Nephron (organoid): ENCODE measurements around the gene TYW5.

Experiments used
- H3K27ac Mint-ChIP-seq, 3 experiments: 2 replicates each; pipeline ENCODE4 v1.8.0; 2020; ENCODE audit warnings: mixed read lengths in 3 of 3, mild to moderate bottlenecking in 2 of 3, moderate library complexity in 1 of 3
- H3K27me3 Mint-ChIP-seq: 2 replicates; pipeline ENCODE4 v1.8.0; 2021; ENCODE audit warnings: low read depth, mild to moderate bottlenecking, moderate library complexity, mixed read lengths
- H3K36me3 Mint-ChIP-seq: 2 replicates; pipeline ENCODE4 v1.8.0; 2020; ENCODE audit warnings: low read depth, mixed read lengths
- H3K4me1 Mint-ChIP-seq: 2 replicates; pipeline ENCODE4 v1.8.0; 2020; ENCODE audit warnings: mixed read lengths
- H3K4me3 Mint-ChIP-seq, 3 experiments: 2 replicates each; pipeline ENCODE4 v1.8.0; 2020; ENCODE audit warnings: mild to moderate bottlenecking in 3 of 3, mixed read lengths in 3 of 3, moderate library complexity in 2 of 3
- H3K9me3 Mint-ChIP-seq: 2 replicates; pipeline ENCODE4 v1.8.0; 2020; ENCODE audit warnings: mixed read lengths
- CTCF ChIP-seq, 3 experiments: fragments of 200-600 bp; sonication (generic); IDR thresholded peaks; one replicate each; pipeline ENCODE4 v1.5.0; 2021; ENCODE audit warnings: antibody characterized with exemption in 3 of 3; ENCODE audit not compliant: unreplicated experiment in 3 of 3

The TYW5 gene

DNA sequence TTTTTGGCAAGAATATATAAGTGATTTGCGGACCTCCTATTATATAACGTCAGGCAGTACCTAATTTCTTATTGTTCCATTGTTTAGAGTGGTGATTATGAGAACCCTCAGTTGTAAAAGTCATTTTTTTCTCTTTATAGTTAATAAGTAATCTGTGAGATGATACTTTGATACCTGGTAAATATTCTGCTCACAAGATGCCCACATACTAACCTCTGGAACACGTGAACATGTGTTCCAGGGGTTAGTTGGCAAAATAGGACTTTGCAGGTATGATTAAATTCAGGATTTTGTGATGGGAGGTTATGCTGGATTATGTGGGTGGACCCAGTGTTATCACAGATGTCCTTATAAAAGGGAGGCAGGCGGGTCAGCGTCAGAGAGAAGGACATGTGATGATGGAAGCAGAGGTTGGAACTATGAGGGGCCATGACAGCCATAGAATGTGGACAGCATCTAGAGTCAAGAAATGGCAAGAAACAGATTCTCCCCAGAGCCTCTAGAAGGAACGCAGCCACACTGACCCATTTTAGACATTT, 16.9 kb upstream of the TYW5 start:
- H3K9me3 Mint-ChIP-seq: no peaks in the 10 kb centered on the region
- no peak overlapping the region for H3K4me3 Mint-ChIP-seq
- no peaks in the 10 kb centered on the region for H3K4me1 Mint-ChIP-seq

DNA sequence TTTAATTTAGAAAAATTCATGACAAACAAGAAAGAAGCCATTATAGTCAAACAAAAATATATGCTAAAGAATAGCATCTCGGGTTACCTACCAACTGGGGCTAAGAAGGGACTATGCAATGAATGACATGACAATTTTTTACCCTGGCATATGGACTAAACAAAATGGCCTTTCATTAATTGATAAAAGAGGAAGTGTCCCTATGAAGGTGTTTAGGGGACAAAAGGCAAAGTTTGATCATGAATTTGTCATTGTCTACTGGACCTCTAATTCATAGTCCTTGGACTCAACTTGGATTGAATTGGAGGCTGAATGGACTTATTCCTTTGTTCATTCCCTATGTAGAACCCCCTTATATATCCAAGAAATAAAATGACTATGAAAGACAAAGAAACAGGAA, 12.8 kb upstream of the TYW5 start:
- no peaks in the 10 kb centered on the region for H3K27me3 Mint-ChIP-seq
- no peak overlapping the region for H3K4me3 Mint-ChIP-seq
- no peaks in the 10 kb centered on the region for H3K9me3 Mint-ChIP-seq
- no peaks in the 10 kb centered on the region for H3K4me1 Mint-ChIP-seq
- H3K27ac Mint-ChIP-seq: no peak overlapping the region
- peaks cover 37% of the 10 kb centered on the region for H3K36me3 Mint-ChIP-seq
- no peak for TF ChIP-seq CTCF (IDR thresholded peaks at IDR 0.05; ENCODE audit: unreplicated experiment in 3 of 3)

More for the DNA sequence above, 16.9 kb upstream of the TYW5 start:
- H3K27me3 Mint-ChIP-seq: no peaks in the 10 kb centered on the region
- H3K36me3 Mint-ChIP-seq: peaks cover 17% of the 10 kb centered on the region
- H3K27ac Mint-ChIP-seq: peak overlapping the region in 1 of 3 experiments; percentile 47
- no peak for TF ChIP-seq CTCF (IDR thresholded peaks at IDR 0.05; ENCODE audit: unreplicated experiment in 3 of 3)

DNA sequence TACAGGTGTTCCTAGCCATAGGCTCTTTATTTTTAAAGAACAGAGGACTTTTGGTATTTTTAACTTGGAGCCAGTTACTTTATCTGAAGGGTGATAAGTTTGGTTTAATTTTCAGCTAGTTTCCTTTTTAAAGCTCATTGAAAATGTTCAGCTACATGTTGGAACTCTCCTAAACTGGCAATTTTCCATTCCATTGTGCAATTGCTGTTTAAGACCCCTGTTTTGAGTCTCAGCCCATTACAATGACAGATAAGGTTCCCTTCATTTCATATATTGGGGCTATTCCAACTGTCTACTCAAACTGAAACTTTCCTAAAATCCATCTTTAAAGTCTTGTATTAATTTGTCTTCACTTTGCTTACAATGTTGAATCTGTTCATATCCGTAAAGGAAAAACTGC, 11.7 kb upstream of the TYW5 start:
- Mint-ChIP-seq H3K4me3 (no peak overlapping the region), H3K4me1 (no peaks in the 10 kb centered on the region), H3K36me3 (peaks cover 44% of the 10 kb centered on the region), H3K27ac (no peak overlapping the region), H3K9me3 (no peaks in the 10 kb centered on the region), H3K27me3 (no peaks in the 10 kb centered on the region)
- no peak for TF ChIP-seq CTCF (IDR thresholded peaks at IDR 0.05; ENCODE audit: unreplicated experiment in 3 of 3)

DNA sequence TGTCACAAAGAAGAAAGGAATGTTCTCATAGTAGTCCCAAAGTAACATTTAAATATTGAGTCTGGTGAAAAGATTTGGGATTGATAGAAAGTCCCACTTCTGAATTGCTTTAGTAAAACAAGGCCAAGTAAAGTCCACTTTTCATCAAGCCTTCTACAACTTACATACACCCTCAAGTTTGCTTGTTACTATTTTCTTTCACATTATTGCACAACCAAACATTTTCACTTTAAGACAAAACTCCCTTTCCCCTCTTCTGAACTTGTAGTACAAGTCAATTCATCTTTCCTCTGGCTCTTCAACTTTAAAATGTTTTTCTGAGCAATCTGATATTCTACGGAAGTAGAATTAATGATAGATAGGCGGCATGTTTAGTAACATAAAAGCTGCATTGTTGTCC, 11.1 kb upstream of the TYW5 start:
- TF ChIP-seq CTCF (IDR thresholded peaks at IDR 0.05; ENCODE audit: unreplicated experiment in 3 of 3): no peak
- H3K9me3 Mint-ChIP-seq: no peaks in the 10 kb centered on the region
- H3K4me3 Mint-ChIP-seq: no peak overlapping the region
- H3K4me1 Mint-ChIP-seq: no peaks in the 10 kb centered on the region
- H3K36me3 Mint-ChIP-seq: peaks cover 50% of the 10 kb centered on the region
- H3K27ac Mint-ChIP-seq: no peak overlapping the region
- H3K27me3 Mint-ChIP-seq: no peaks in the 10 kb centered on the region

DNA sequence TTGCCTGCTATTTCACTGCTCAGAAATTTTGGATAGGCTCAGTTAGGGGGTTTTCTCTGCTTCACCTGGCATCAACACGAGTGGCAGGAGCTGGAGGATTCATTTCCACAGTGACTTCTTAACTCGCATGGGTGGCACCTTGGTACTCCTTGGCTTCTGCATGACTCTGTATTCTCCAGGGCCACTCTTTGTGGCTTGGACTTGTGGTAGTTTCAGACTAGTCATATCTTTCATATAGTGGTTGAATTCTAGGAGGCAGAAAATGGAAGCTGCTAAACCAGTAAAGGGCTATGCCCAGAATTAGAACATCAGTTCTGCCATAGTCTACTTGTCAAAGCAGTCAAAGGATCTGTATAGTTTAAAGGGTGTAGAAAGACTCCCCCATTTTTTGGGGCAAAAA, 6.9 kb upstream of the TYW5 start:
- H3K27me3 Mint-ChIP-seq: no peaks in the 10 kb centered on the region
- H3K27ac Mint-ChIP-seq: no peak overlapping the region
- peaks cover 51% of the 10 kb centered on the region for H3K36me3 Mint-ChIP-seq
- H3K4me3 Mint-ChIP-seq: no peak overlapping the region
- no peaks in the 10 kb centered on the region for H3K9me3 Mint-ChIP-seq
- no peak for TF ChIP-seq CTCF (IDR thresholded peaks at IDR 0.05; ENCODE audit: unreplicated experiment in 3 of 3)
- peaks cover 7% of the 10 kb centered on the region for H3K4me1 Mint-ChIP-seq

DNA sequence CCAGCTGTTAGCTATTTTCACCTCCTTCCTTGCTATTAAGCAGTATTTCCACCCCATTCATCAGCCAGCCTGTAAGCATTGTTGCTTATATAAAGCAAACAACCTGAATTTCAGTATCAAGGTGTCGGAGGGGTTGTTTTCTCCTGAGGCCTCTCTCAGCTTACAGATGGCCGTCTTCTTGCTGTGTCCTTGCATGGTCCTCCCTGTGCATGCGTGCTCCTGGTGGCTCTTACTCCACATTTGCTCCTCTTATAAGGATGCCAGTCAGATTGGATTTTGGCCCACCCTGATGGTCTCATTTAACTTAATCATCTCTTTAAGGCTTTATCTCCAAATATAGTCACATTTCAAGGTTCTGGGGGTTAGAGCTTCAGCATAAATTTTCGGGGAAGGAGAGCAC, 2.7 kb upstream of the TYW5 start:
- Mint-ChIP-seq H3K27me3 (no peaks in the 10 kb centered on the region), H3K9me3 (no peaks in the 10 kb centered on the region), H3K27ac (peak overlapping the region in 1 of 3 experiments; percentile 12), H3K4me1 (peaks cover 34% of the 10 kb centered on the region), H3K4me3 (peak overlapping the region; percentile 76 to 100 (median 100)), H3K36me3 (peaks cover 31% of the 10 kb centered on the region)
- TF ChIP-seq CTCF (IDR thresholded peaks at IDR 0.05; ENCODE audit: unreplicated experiment in 3 of 3): no peak
